ENCODE measurements around the gene TMEM63C.

GRCh38 chr14:77231721-77232120 is 50.1 kb downstream of the TMEM63C start:
- TF ChIP-seq CTCF (IDR thresholded peaks at IDR 0.05): no peak
- no peak for TF ChIP-seq POLR2AphosphoS5 (IDR thresholded peaks at IDR 0.05)
- TF ChIP-seq POLR2A (IDR thresholded peaks at IDR 0.05): no peak
